ENCODE measurements around the gene CNGA2. TPM values are rescaled to one million over a fixed set of nuclear protein-coding genes. Genes with fewer than 3 reads are reported as not detected.

The CNGA2 gene
- total and polyA plus RNA-seq, 9 of the 15 experiments (the other 6 are each of a cell fraction or from before 2014, with no cell fraction given), result not detected

DNA sequence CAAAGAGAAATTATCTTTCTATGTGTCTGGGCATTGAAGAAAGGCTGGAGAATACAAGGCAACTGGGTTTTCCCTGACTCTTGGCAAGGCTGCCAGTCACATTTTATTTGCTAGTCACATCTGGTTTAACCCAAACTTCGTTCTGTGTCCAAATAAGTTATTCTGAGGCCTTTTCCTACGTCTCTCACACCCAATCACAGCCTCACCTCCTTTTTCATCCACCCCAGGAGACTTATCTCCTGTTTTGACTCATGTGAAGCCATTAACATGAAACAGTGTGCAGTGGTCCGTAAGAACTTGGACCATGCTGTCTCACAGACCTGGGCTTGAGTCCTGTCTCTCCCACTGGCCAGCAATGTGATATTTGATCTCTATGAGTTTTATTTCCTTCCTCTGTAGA, 59.3 kb downstream of the CNGA2 start:
- CTCF ChIA-PET (ENCODE audit: low intra/inter-chr PET ratio), result no interaction called here
- H3K9me1 ChIP-seq (ENCODE audit: control insufficient read depth, insufficient read depth, low read length), result no peaks in the 10 kb centered on the region
- ATAC-seq (no peak), DNase-seq (ENCODE audit: extremely low read depth in 1 of 4, low spot score in 3 of 4) (no peak), FAIRE-seq (no peak)
- no peaks in the 10 kb centered on the region for H3K79me2 ChIP-seq (ENCODE audit: control insufficient read depth, insufficient read depth, low read length)
- no peak overlapping the region for H2AFZ ChIP-seq (ENCODE audit: low read depth, low read length)
- BruUV-seq (replicated peaks), result no TSS peak
- H3K4me1 ChIP-seq (replicated peaks in 1 of 2; ENCODE audit: control insufficient read depth in 2 of 2, insufficient read depth in 2 of 2, low read length in 2 of 2), result no peaks in the 10 kb centered on the region
- in situ Hi-C loops (cut with MboI), result no loop called here
- 0% methylated on average over 3 of the region's 3 CpGs for WGBS (ENCODE audit: insufficient coverage, low coverage, missing lambda C conversion rate)
- H3K4me3 ChIP-seq, result no peak overlapping the region
- no peaks in the 10 kb centered on the region for H3K36me3 ChIP-seq (ENCODE audit: control insufficient read depth, insufficient read depth, low read length)
- TF ChIP-seq, protein P1, sequence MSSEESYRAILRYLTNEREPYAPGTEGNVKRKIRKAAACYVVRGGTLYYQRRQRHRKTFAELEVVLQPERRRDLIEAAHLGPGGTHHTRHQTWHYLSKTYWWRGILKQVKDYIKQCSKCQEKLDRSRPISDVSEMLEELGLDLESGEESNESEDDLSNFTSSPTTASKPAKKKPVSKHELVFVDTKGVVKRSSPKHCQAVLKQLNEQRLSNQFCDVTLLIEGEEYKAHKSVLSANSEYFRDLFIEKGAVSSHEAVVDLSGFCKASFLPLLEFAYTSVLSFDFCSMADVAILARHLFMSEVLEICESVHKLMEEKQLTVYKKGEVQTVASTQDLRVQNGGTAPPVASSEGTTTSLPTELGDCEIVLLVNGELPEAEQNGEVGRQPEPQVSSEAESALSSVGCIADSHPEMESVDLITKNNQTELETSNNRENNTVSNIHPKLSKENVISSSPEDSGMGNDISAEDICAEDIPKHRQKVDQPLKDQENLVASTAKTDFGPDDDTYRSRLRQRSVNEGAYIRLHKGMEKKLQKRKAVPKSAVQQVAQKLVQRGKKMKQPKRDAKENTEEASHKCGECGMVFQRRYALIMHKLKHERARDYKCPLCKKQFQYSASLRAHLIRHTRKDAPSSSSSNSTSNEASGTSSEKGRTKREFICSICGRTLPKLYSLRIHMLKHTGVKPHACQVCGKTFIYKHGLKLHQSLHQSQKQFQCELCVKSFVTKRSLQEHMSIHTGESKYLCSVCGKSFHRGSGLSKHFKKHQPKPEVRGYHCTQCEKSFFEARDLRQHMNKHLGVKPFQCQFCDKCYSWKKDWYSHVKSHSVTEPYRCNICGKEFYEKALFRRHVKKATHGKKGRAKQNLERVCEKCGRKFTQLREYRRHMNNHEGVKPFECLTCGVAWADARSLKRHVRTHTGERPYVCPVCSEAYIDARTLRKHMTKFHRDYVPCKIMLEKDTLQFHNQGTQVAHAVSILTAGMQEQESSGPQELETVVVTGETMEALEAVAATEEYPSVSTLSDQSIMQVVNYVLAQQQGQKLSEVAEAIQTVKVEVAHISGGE (CRISPR knock-in tag; IDR thresholded peaks at IDR 0.05), result no peak
- TF ChIP-seq BHLHE40 (IDR thresholded peaks at IDR 0.05; ENCODE audit: low read length), result no peak
- no peak for TF ChIP-seq NFYB (IDR thresholded peaks at IDR 0.05; ENCODE audit: extremely low read depth, insufficient read length)
- no peak for TF ChIP-seq MED1 (CRISPR knock-in tag; IDR thresholded peaks at IDR 0.05; ENCODE audit: borderline replicate concordance)
- TF ChIP-seq, protein P2, sequence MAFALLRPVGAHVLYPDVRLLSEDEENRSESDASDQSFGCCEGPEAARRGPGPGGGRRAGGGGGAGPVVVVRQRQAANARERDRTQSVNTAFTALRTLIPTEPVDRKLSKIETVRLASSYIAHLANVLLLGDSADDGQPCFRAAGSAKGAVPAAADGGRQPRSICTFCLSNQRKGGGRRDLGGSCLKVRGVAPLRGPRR (CRISPR knock-in tag; IDR thresholded peaks at IDR 0.05), result no peak
- no peak for TF ChIP-seq TEAD2 (tag; IDR thresholded peaks at IDR 0.05)
- TF ChIP-seq MTA3 (IDR thresholded peaks at IDR 0.05; ENCODE audit: borderline replicate concordance), result no peak
- TF ChIP-seq, protein P3, sequence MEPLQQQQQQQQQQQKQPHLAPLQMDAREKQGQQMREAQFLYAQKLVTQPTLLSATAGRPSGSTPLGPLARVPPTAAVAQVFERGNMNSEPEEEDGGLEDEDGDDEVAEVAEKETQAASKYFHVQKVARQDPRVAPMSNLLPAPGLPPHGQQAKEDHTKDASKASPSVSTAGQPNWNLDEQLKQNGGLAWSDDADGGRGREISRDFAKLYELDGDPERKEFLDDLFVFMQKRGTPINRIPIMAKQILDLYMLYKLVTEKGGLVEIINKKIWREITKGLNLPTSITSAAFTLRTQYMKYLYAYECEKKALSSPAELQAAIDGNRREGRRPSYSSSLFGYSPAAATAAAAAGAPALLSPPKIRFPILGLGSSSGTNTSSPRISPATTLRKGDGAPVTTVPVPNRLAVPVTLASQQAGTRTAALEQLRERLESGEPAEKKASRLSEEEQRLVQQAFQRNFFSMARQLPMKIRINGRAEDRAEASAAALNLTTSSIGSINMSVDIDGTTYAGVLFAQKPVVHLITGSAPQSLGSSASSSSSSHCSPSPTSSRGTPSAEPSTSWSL (CRISPR knock-in tag; IDR thresholded peaks at IDR 0.05; ENCODE audit: borderline replicate concordance), result no peak
- TF ChIP-seq NCOA4 (IDR thresholded peaks at IDR 0.05; ENCODE audit: partially characterized antibody), result no peak
- TF ChIP-seq CBFB (CRISPR knock-in tag; IDR thresholded peaks at IDR 0.05), result no peak
- TF ChIP-seq ZNF184 (CRISPR knock-in tag; IDR thresholded peaks at IDR 0.05), result no peak
- TF ChIP-seq TAF7 (tag; IDR thresholded peaks at IDR 0.05), result no peak
- TF ChIP-seq GATAD2A (IDR thresholded peaks at IDR 0.05), result no peak
- TF ChIP-seq ZNF583 (CRISPR knock-in tag; IDR thresholded peaks at IDR 0.05), result no peak
- TF ChIP-seq DNMT1 (IDR thresholded peaks at IDR 0.05), result no peak
- TF ChIP-seq HNRNPUL1 (IDR thresholded peaks at IDR 0.05; ENCODE audit: low read length), result no peak
- TF ChIP-seq, protein P4, sequence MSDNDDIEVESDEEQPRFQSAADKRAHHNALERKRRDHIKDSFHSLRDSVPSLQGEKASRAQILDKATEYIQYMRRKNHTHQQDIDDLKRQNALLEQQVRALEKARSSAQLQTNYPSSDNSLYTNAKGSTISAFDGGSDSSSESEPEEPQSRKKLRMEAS (CRISPR knock-in tag; IDR thresholded peaks at IDR 0.05), result no peak
- TF ChIP-seq SIRT6 (IDR thresholded peaks at IDR 0.05; ENCODE audit: low read depth, low read length), result no peak
- no peak for TF ChIP-seq KDM5B (IDR thresholded peaks at IDR 0.05; ENCODE audit: insufficient replicate concordance, low read depth, low read length)
- no peak for TF ChIP-seq STAT5A (IDR thresholded peaks at IDR 0.05; ENCODE audit: borderline replicate concordance, low read length)
- H3K9me3 ChIP-seq (replicated peaks; ENCODE audit: control insufficient read depth, insufficient read depth, low read depth, low read length), result no peaks in the 10 kb centered on the region
- H4K20me1 ChIP-seq (replicated peaks; ENCODE audit: control insufficient read depth, insufficient read depth, low read length), result no peaks in the 10 kb centered on the region
- no peak overlapping the region for H3K9ac ChIP-seq (ENCODE audit: insufficient read depth in 1 of 2, low read depth in 2 of 2, low read length in 2 of 2)
- POLR2A ChIA-PET, result no interaction called here
- H3K27ac ChIP-seq (ENCODE audit: extremely low read depth, low read depth, low read length), result no peak overlapping the region
- intact Hi-C loops (cut with micrococcal nuclease), result no loop called here
- peaks cover 0 to 11% of the 10 kb centered on the region in 2 experiments; a peak in 1 of 5 replicates for H3K27me3 ChIP-seq (ENCODE audit: control insufficient read depth in 2 of 2, insufficient read depth in 2 of 2, low read length in 2 of 2)
- H3K4me2 ChIP-seq (ENCODE audit: insufficient read depth, low read length), result no peak overlapping the region

Measured in K562 (cell line).